ENCODE data around the gene RPE65. TPM values are rescaled to one million over a fixed set of nuclear protein-coding genes. Genes with fewer than 3 reads are reported as not detected.
A peak's percentile ranks its signal among the peaks of the same experiment; 100 is the strongest.

RPE65 gene
- total RNA-seq, 1 donor from 2014 or later = not detected

DNA sequence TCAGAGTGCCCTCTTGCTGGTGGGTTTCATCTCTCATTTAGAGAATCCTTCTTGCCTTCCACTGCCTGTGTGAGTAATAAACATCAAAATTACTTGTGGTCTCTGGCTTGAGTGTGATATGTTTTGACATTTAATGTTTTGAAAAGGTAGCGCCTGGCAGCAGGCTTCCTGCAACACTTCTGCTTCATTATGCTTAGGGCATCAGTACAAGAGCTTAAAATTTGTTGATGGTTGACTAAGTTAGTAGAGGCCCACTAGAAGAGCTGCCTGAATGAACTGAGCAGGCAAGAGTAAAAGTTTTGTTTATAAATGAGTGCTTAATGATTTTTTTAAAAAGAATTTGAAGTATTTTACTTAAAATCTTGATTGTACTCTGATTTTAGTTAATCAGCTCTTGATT lies 6.4 kb upstream of the RPE65 start:
- H3K4me1 ChIP-seq = no peaks in the 10 kb centered on the region
- no peaks in the 10 kb centered on the region for H4K20me1 ChIP-seq (ENCODE audit: low read depth)
- no peaks in the 10 kb centered on the region for H3K36me3 Mint-ChIP-seq
- TF ChIP-seq EZH2phosphoT487 (IDR thresholded peaks at IDR 0.05) (no peak), EZH2 (IDR thresholded peaks at IDR 0.05) (no peak), CTCF (IDR thresholded peaks at IDR 0.05) (no peak)
- H2AFZ ChIP-seq (replicated peaks) = no peak overlapping the region
- no peaks in the 10 kb centered on the region for H3K36me3 ChIP-seq
- no peaks in the 10 kb centered on the region for H3K9me3 Mint-ChIP-seq
- H3K27ac ChIP-seq = no peak overlapping the region
- H3K9ac ChIP-seq = no peak overlapping the region
- no peaks in the 10 kb centered on the region for H3K9me3 ChIP-seq (ENCODE audit: low read depth)
- no peaks in the 10 kb centered on the region for H3K27me3 Mint-ChIP-seq (ENCODE audit: insufficient read depth, low read depth)
- H3K4me3 Mint-ChIP-seq = no peak overlapping the region
- no peaks in the 10 kb centered on the region for H3K27me3 ChIP-seq
- H3K4me2 ChIP-seq = no peak overlapping the region
- no peak overlapping the region for H3K4me3 ChIP-seq
- H3K27ac Mint-ChIP-seq = no peak overlapping the region
- no peaks in the 10 kb centered on the region for H3K79me2 ChIP-seq (ENCODE audit: low read depth)
- peaks cover 21% of the 10 kb centered on the region for H3K4me1 Mint-ChIP-seq
- no peaks in the 10 kb centered on the region for H3F3A ChIP-seq (ENCODE audit: low read depth)
- DNase-seq (ENCODE audit: low spot score) = no peak

DNA sequence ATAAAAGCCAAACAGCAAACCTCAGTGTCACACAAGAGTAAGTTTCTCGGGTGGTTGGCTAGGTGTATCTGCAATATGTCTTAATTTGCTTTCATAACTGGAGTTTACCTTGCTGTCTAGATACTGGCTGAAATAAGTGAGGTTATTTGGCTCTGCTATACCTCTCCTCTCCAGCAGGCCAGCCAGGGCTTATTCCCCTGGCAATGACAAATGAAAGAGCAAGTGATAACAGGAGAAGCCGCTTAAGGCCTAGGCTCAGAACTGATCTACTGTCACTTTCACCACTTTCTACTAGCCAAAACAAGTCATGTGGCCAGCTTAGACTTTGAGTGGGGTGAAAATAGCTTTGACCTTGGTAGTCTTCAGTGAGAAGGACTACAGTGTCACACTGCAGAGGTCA lies 4.8 kb upstream of the RPE65 start:
- Mint-ChIP-seq H3K27me3 (ENCODE audit: insufficient read depth, low read depth) (no peaks in the 10 kb centered on the region), H3K36me3 (no peaks in the 10 kb centered on the region), H3K4me1 (peaks cover 21% of the 10 kb centered on the region), H3K27ac (no peak overlapping the region), H3K9me3 (no peaks in the 10 kb centered on the region), H3K4me3 (no peak overlapping the region)
- no peaks in the 10 kb centered on the region for H3K79me2 ChIP-seq (ENCODE audit: low read depth)
- H2AFZ ChIP-seq (replicated peaks) = no peak overlapping the region
- no peaks in the 10 kb centered on the region for H3K27me3 ChIP-seq
- H3K4me1 ChIP-seq = peaks cover 8% of the 10 kb centered on the region
- H3K36me3 ChIP-seq = no peaks in the 10 kb centered on the region
- no peaks in the 10 kb centered on the region for H4K20me1 ChIP-seq (ENCODE audit: low read depth)
- DNase-seq (ENCODE audit: low spot score) = no peak
- H3K27ac ChIP-seq = no peak overlapping the region
- H3K9me3 ChIP-seq (ENCODE audit: low read depth) = no peaks in the 10 kb centered on the region
- TF ChIP-seq EZH2phosphoT487 (IDR thresholded peaks at IDR 0.05) (no peak), CTCF (IDR thresholded peaks at IDR 0.05) (peak; percentile 11), EZH2 (IDR thresholded peaks at IDR 0.05) (no peak)
- H3F3A ChIP-seq (ENCODE audit: low read depth) = no peaks in the 10 kb centered on the region
- no peak overlapping the region for H3K4me3 ChIP-seq
- H3K9ac ChIP-seq = no peak overlapping the region
- no peak overlapping the region for H3K4me2 ChIP-seq

- Mint-ChIP-seq H3K36me3 (no peaks in the 10 kb centered on the region), H3K27ac (peak overlapping the region; percentile 5), H3K4me1 (peaks cover 28% of the 10 kb centered on the region), H3K27me3 (ENCODE audit: insufficient read depth, low read depth) (no peaks in the 10 kb centered on the region), H3K9me3 (no peaks in the 10 kb centered on the region), H3K4me3 (no peak overlapping the region)
- Histone ChIP-seq H3K27me3 (no peaks in the 10 kb centered on the region), H3K79me2 (ENCODE audit: low read depth) (no peaks in the 10 kb centered on the region), H2AFZ (replicated peaks) (peak overlapping the region; percentile 90), H3K4me2 (no peak overlapping the region), H4K20me1 (ENCODE audit: low read depth) (no peaks in the 10 kb centered on the region), H3K36me3 (no peaks in the 10 kb centered on the region), H3K27ac (no peak overlapping the region), H3K9me3 (ENCODE audit: low read depth) (no peaks in the 10 kb centered on the region), H3F3A (ENCODE audit: low read depth) (no peaks in the 10 kb centered on the region), H3K4me1 (peaks cover 10% of the 10 kb centered on the region), H3K9ac (no peak overlapping the region), H3K4me3 (no peak overlapping the region)
- no peak for DNase-seq (ENCODE audit: low spot score)
- no peak for TF ChIP-seq EZH2phosphoT487 (IDR thresholded peaks at IDR 0.05)
- no peak for TF ChIP-seq EZH2 (IDR thresholded peaks at IDR 0.05)
- no peak for TF ChIP-seq CTCF (IDR thresholded peaks at IDR 0.05)
Measured at GRCh38 chr1:68453060-68453670, 3.4 kb upstream of the RPE65 start.

Measured in neural progenitor cell (in vitro differentiated cells).